GM18502 (cell line): Measurements from ENCODE around the gene CREB3.

Source experiments
- ATAC-seq: cut with Tn5 transposase; IDR thresholded peaks from one replicate; pipeline ENCODE4 v1.9.1; 2021; ENCODE audit warnings: mild to moderate bottlenecking; ENCODE audit not compliant: unreplicated experiment, poor library complexity

CREB3 gene

GRCh38 chr9:35700031-35700430 lies 32.4 kb upstream of the CREB3 start:
- ATAC-seq, result no peak

GRCh38 chr9:35700942-35701341 lies 31.5 kb upstream of the CREB3 start:
- no peak for ATAC-seq

GRCh38 chr9:35702696-35703095 lies 29.8 kb upstream of the CREB3 start:
- no peak for ATAC-seq

- ATAC-seq, result no peak
These were observed 28.4 kb upstream of the CREB3 start for GRCh38 chr9:35703906-35704672.

- no peak for ATAC-seq
These were observed 27.1 kb upstream of the CREB3 start for GRCh38 chr9:35705372-35705771.

- ATAC-seq, result no peak
These were observed 26.5 kb upstream of the CREB3 start for GRCh38 chr9:35705836-35706430.

GRCh38 chr9:35706951-35707350 lies 25.5 kb upstream of the CREB3 start:
- no peak for ATAC-seq

GRCh38 chr9:35708146-35708545 lies 24.3 kb upstream of the CREB3 start:
- ATAC-seq, result no peak

GRCh38 chr9:35710818-35711500 lies 21.5 kb upstream of the CREB3 start:
- ATAC-seq, result no peak

- no peak for ATAC-seq
These were observed 20.7 kb upstream of the CREB3 start for GRCh38 chr9:35711501-35712428.

GRCh38 chr9:35712762-35713400 lies 19.6 kb upstream of the CREB3 start:
- ATAC-seq, result no peak

GRCh38 chr9:35713578-35713977 lies 18.9 kb upstream of the CREB3 start:
- no peak for ATAC-seq

- no peak for ATAC-seq
These were observed 18.3 kb upstream of the CREB3 start for GRCh38 chr9:35714123-35714522.

GRCh38 chr9:35714579-35715252 lies 17.8 kb upstream of the CREB3 start:
- ATAC-seq, result no peak

GRCh38 chr9:35716230-35716629 lies 16.2 kb upstream of the CREB3 start:
- ATAC-seq, result no peak

- no peak for ATAC-seq
These were observed 15.2 kb upstream of the CREB3 start for GRCh38 chr9:35717132-35717870.

GRCh38 chr9:35718721-35719511 lies 13.6 kb upstream of the CREB3 start:
- ATAC-seq, result no peak

GRCh38 chr9:35719546-35719945 lies 12.9 kb upstream of the CREB3 start:
- ATAC-seq, result no peak
